Measurements from ENCODE around the gene LOX.
A peak's percentile ranks its signal among the peaks of the same experiment; 100 is the strongest.

LOX gene

GRCh38 chr5:122110987-122111386 is 32.9 kb upstream of the LOX start:
- no peak overlapping the region for H3K4me3 ChIP-seq (ENCODE audit: low read length)
- no peak for DNase-seq (ENCODE audit: low read depth)
- no peak for TF ChIP-seq CTCF (conservative IDR thresholded peaks at IDR 0.05; ENCODE audit: low read length)

- H3K4me3 ChIP-seq (ENCODE audit: low read length): no peak overlapping the region
- DNase-seq (ENCODE audit: low read depth): no peak
- no peak for TF ChIP-seq CTCF (conservative IDR thresholded peaks at IDR 0.05; ENCODE audit: low read length)
Measured at GRCh38 chr5:122107016-122107415, 29.0 kb upstream of the LOX start.

GRCh38 chr5:122105909-122106308 is 27.9 kb upstream of the LOX start:
- H3K4me3 ChIP-seq (ENCODE audit: low read length): no peak overlapping the region

GRCh38 chr5:122102825-122103224 is 24.8 kb upstream of the LOX start:
- H3K4me3 ChIP-seq (ENCODE audit: low read length): no peak overlapping the region
- no peak for TF ChIP-seq CTCF (conservative IDR thresholded peaks at IDR 0.05; ENCODE audit: low read length)
- DNase-seq (ENCODE audit: low read depth): peak; percentile 80

More at GRCh38 chr5:122105909-122106308, 27.9 kb upstream of the LOX start:
- no peak for TF ChIP-seq CTCF (conservative IDR thresholded peaks at IDR 0.05; ENCODE audit: low read length)
- no peak for DNase-seq (ENCODE audit: low read depth)

- no peak overlapping the region for H3K4me3 ChIP-seq (ENCODE audit: low read length)
- peak; percentile 77 for TF ChIP-seq CTCF (conservative IDR thresholded peaks at IDR 0.05; ENCODE audit: low read length)
- peak; percentile 74 for DNase-seq (ENCODE audit: low read depth)
Measured at GRCh38 chr5:122101636-122102285, 23.7 kb upstream of the LOX start.

GRCh38 chr5:122099060-122099790 is 21.2 kb upstream of the LOX start:
- TF ChIP-seq CTCF (conservative IDR thresholded peaks at IDR 0.05; ENCODE audit: low read length): no peak
- DNase-seq (ENCODE audit: low read depth): peak; percentile 62
- no peak overlapping the region for H3K4me3 ChIP-seq (ENCODE audit: low read length)

- peak; percentile 40 for DNase-seq (ENCODE audit: low read depth)
- no peak for TF ChIP-seq CTCF (conservative IDR thresholded peaks at IDR 0.05; ENCODE audit: low read length)
- no peak overlapping the region for H3K4me3 ChIP-seq (ENCODE audit: low read length)
Measured at GRCh38 chr5:122097391-122097790, 19.3 kb upstream of the LOX start.
